Retina (tissue), 1 donor: ENCODE data around the gene PHF11.

ENCODE experiments used
- DNase-seq: peaks from one replicate; pipeline ENCODE4 v3.0.0-alpha.2; 2016

Gene PHF11

GRCh38 chr13:49495783-49496762, at the start of gene PHF11:
Gene PHF11 (plus strand): TSS chr13:49495953. CDS start chr13:49496002, 49 bp downstream.
- DNase-seq: peak; percentile 80

- DNase-seq: no peak
Measured at GRCh38 chr13:49446473-49446872, 49.3 kb upstream of the PHF11 start.

GRCh38 chr13:49448753-49449152, 47.0 kb upstream of the PHF11 start:
- no peak for DNase-seq

GRCh38 chr13:49450105-49450819, 45.5 kb upstream of the PHF11 start:
- DNase-seq: no peak

GRCh38 chr13:49452725-49453457, 42.9 kb upstream of the PHF11 start:
- DNase-seq: no peak

GRCh38 chr13:49453465-49453864, 42.3 kb upstream of the PHF11 start:
- no peak for DNase-seq

GRCh38 chr13:49454388-49455006, 41.3 kb upstream of the PHF11 start:
- DNase-seq: no peak

- no peak for DNase-seq
Measured at GRCh38 chr13:49455007-49455398, 40.8 kb upstream of the PHF11 start.

GRCh38 chr13:49456156-49456555, 39.6 kb upstream of the PHF11 start:
- no peak for DNase-seq

- DNase-seq: no peak
Measured at GRCh38 chr13:49457221-49457620, 38.5 kb upstream of the PHF11 start.

GRCh38 chr13:49459580-49459979, 36.2 kb upstream of the PHF11 start:
- DNase-seq: no peak

GRCh38 chr13:49464085-49464484, 31.7 kb upstream of the PHF11 start:
- DNase-seq: no peak

GRCh38 chr13:49464621-49465325, 31.0 kb upstream of the PHF11 start:
- no peak for DNase-seq

GRCh38 chr13:49466292-49466838, 29.4 kb upstream of the PHF11 start:
- no peak for DNase-seq

GRCh38 chr13:49472186-49472585, 23.6 kb upstream of the PHF11 start:
- DNase-seq: no peak

- DNase-seq: no peak
Measured at GRCh38 chr13:49476529-49476928, 19.2 kb upstream of the PHF11 start.

GRCh38 chr13:49481788-49482187, 14.0 kb upstream of the PHF11 start:
- no peak for DNase-seq

- DNase-seq: no peak
Measured at GRCh38 chr13:49488563-49488962, 7.2 kb upstream of the PHF11 start.

GRCh38 chr13:49494645-49495044, 1.1 kb upstream of the PHF11 start:
- no peak for DNase-seq

- peak; percentile 8 for DNase-seq
Measured at GRCh38 chr13:49496837-49497236, 1.1 kb downstream of the PHF11 start.

- DNase-seq: peak; percentile 18
Measured at GRCh38 chr13:49497272-49497671, 1.5 kb downstream of the PHF11 start.

- DNase-seq: no peak
Measured at GRCh38 chr13:49498206-49498605, 2.5 kb downstream of the PHF11 start.
